Suprapubic skin (tissue), 4 donors: ENCODE data around the gene DEXI. TPM values are rescaled to one million over a fixed set of nuclear protein-coding genes. Genes with fewer than 3 reads are reported as not detected.

ENCODE experiments used
- DNase-seq, 2 donors: peaks; one replicate each; pipeline ENCODE4 v3.0.0-alpha.2; 2019; ENCODE audit warnings: low spot score in 2 of 2
- H3K27ac ChIP-seq: fragments of 200-600 bp; sonication (generic); one replicate; pipeline ENCODE4 v1.5.1; 2019
- H3K27me3 ChIP-seq: fragments of 200-600 bp; sonication (generic); one replicate; pipeline ENCODE4 v1.5.1; 2019
- H3K36me3 ChIP-seq: fragments of 200-600 bp; sonication (generic); one replicate; pipeline ENCODE4 v1.5.1; 2019
- H3K4me1 ChIP-seq: fragments of 200-600 bp; sonication (generic); one replicate; pipeline ENCODE4 v1.5.1; 2019
- H3K4me3 ChIP-seq: fragments of 200-600 bp; sonication (generic); one replicate; pipeline ENCODE4 v1.5.1; 2019; ENCODE audit warnings: mild to moderate bottlenecking
- H3K9me3 ChIP-seq: fragments of 200-600 bp; sonication (generic); one replicate; pipeline ENCODE4 v1.5.1; 2019
- EP300 ChIP-seq: sonication (generic); formaldehyde crosslinking; IDR thresholded peaks from one replicate; pipeline ENCODE4 v1.6.1; 2017; ENCODE audit warnings: antibody characterized with exemption
- POLR2A ChIP-seq, 2 donors: fragments of 450-650 bp; IDR thresholded peaks; one replicate each; pipeline ENCODE4 v1.6.1; 2017; ENCODE audit warnings: antibody characterized with exemption in 2 of 2, mild to moderate bottlenecking in 2 of 2, moderate library complexity in 2 of 2
- POLR2AphosphoS5 ChIP-seq, 3 donors: sonication (generic); formaldehyde crosslinking; IDR thresholded peaks; one replicate each; pipeline ENCODE4 v1.6.1; 2017; ENCODE audit warnings: antibody characterized with exemption in 3 of 3
- WGBS: methylation state at CpG from one replicate; pipeline ENCODE4 v1.1.5; 2018; 5-methylcytosine and 5-hydroxymethylcytosine counted together
- total RNA-seq, 4 donors: library from RNA; depleted of rRNA; stranded (reverse); fragments of >200 nt; gene quantifications; one replicate each; pipeline ENCODE4 v1.1.0, GENCODE V29; 2016
- TF ChIP-seq, protein P1 (sequence below), 2 donors: fragments of 200-600 bp in 1 of 2; fragments of 450-650 bp in 1 of 2; sonication (generic) in 1 of 2; IDR thresholded peaks; one replicate each; pipeline ENCODE4 v1.5.1; 2016 to 2019; ENCODE audit warnings: antibody characterized with exemption in 2 of 2, mild to moderate bottlenecking in 1 of 2, moderate library complexity in 1 of 2

DEXI gene
- total RNA-seq, 4 donors from 2014 or later, result 35.9 to 72.7 (median 58.3) TPM

DNA sequence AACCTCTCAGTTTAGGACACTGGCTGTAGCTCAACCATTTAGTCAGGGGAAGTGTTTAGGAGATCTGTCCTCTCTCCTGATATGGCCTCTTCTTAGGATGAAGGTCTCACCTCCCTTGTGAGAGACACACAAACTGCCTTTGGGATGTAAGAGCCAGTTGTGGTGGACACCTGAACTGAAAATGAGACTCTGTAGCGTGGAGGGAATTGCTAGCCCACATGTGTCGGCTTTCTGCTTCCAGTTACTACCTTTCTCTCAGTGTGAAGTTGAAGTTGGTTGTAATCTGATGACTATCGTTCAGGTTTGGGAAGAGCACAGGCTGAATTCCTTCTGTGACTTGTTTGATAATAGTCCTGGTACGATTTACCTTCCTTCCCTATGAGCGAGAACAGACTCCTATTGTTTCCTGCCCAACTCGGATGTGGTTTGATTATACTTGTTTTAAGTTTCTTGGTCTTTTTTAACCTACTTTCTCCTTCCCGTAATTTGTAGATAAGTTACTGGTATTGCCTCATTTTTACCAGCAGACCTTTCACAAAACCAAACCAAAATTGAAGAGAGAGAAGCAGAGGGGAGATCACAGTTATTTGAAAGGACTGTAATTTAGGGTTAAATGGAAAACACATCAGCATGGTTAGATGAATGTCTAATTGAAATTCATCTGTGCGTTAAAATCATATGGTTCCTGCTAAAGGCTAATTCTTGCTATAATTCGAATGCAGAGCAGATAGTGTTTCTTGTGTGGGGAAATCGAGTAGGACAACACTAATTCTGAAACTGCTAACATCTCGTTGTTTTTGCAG lies 45.3 kb upstream of the DEXI start:
- no peak for DNase-seq
- Histone ChIP-seq H3K27ac (no peak overlapping the region), H3K4me1 (peaks cover 13% of the 10 kb centered on the region), H3K4me3 (no peak overlapping the region), H3K36me3 (peaks cover 7% of the 10 kb centered on the region), H3K9me3 (no peaks in the 10 kb centered on the region), H3K27me3 (no peaks in the 10 kb centered on the region)
- 80% methylated on average over 11 of the region's 11 CpGs for WGBS
- TF ChIP-seq, protein P1, sequence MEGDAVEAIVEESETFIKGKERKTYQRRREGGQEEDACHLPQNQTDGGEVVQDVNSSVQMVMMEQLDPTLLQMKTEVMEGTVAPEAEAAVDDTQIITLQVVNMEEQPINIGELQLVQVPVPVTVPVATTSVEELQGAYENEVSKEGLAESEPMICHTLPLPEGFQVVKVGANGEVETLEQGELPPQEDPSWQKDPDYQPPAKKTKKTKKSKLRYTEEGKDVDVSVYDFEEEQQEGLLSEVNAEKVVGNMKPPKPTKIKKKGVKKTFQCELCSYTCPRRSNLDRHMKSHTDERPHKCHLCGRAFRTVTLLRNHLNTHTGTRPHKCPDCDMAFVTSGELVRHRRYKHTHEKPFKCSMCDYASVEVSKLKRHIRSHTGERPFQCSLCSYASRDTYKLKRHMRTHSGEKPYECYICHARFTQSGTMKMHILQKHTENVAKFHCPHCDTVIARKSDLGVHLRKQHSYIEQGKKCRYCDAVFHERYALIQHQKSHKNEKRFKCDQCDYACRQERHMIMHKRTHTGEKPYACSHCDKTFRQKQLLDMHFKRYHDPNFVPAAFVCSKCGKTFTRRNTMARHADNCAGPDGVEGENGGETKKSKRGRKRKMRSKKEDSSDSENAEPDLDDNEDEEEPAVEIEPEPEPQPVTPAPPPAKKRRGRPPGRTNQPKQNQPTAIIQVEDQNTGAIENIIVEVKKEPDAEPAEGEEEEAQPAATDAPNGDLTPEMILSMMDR (IDR thresholded peaks at IDR 0.05), result no peak
- no peak for TF ChIP-seq POLR2AphosphoS5 (IDR thresholded peaks at IDR 0.05)
- no peak for TF ChIP-seq EP300
- TF ChIP-seq POLR2A (IDR thresholded peaks at IDR 0.05), result no peak

DNA sequence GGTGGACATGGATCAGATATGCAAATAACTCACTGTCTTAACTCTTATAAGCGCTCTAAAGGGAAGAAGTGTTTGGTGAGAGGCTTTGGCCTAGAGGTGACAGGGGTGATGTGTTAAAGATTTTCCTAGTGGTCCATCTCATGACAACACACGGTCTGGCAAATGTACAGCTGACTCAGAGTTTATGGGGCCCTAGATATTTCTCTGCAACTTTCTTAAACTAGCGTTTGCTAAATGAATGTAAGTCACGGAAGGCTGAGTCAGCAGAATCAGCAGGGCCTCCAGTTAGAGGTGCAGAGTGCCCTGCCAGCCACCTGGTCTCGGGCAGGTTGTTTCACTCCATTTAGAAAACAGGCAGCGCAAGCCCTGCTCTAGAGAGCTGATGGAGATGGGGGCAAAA lies 42.2 kb upstream of the DEXI start:
- peaks cover 7% of the 10 kb centered on the region for H3K36me3 ChIP-seq
- no peak for TF ChIP-seq POLR2A (IDR thresholded peaks at IDR 0.05)
- TF ChIP-seq EP300, result no peak
- no peak for TF ChIP-seq POLR2AphosphoS5 (IDR thresholded peaks at IDR 0.05)
- TF ChIP-seq, protein P1 (IDR thresholded peaks at IDR 0.05), result no peak
- no peak for DNase-seq
- no peak overlapping the region for H3K4me3 ChIP-seq
- 86% methylated on average over 6 of the region's 6 CpGs for WGBS
- H3K27me3 ChIP-seq, result no peaks in the 10 kb centered on the region
- H3K27ac ChIP-seq, result no peak overlapping the region
- H3K9me3 ChIP-seq, result no peaks in the 10 kb centered on the region
- H3K4me1 ChIP-seq, result peaks cover 34% of the 10 kb centered on the region

GRCh38 chr16:10983159-10983558 lies 40.9 kb upstream of the DEXI start:
- 55% methylated on average over 8 of the region's 8 CpGs for WGBS
- Histone ChIP-seq H3K4me1 (peaks cover 38% of the 10 kb centered on the region), H3K4me3 (no peak overlapping the region), H3K36me3 (peaks cover 9% of the 10 kb centered on the region), H3K9me3 (no peaks in the 10 kb centered on the region), H3K27me3 (no peaks in the 10 kb centered on the region), H3K27ac (no peak overlapping the region)
- TF ChIP-seq, protein P1 (IDR thresholded peaks at IDR 0.05), result peak in 1 of 2 donors; percentile 19
- TF ChIP-seq POLR2A (IDR thresholded peaks at IDR 0.05) (no peak), POLR2AphosphoS5 (IDR thresholded peaks at IDR 0.05) (no peak)
- DNase-seq, result no peak

DNA sequence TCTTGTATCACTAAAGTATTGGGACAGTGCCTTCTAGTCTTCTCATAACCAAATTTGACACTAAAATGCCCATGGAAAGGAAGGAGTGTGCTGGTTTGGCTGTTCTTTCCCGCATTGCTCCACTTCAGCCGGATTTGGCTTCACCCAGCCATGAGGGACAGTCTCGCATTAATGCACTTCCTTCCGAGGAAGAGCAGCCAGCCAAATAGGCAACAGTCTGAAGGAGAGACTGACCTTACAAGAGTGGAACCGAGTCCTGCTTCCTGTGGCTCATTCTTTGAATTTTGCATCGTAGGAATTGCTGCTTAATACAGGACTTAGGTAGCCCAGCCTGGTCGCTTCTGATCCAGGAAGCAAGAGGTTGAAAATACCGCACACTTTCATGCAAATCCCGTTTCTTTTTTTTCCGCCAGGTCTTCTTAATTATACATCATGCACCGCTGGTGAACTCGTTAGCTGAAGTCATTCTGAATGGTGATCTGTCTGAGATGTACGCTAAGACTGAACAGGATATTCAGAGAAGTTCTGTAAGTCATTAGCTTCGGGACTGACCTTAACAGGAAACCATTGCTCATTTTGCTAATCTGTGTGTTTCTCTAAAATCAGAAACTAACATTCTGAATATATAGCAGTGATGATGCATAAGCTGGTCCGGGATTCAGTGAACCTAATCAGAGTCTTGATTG lies 40.3 kb upstream of the DEXI start:
- no peaks in the 10 kb centered on the region for H3K9me3 ChIP-seq
- no peak overlapping the region for H3K4me3 ChIP-seq
- no peaks in the 10 kb centered on the region for H3K27me3 ChIP-seq
- H3K36me3 ChIP-seq, result peaks cover 9% of the 10 kb centered on the region
- 59% methylated on average over 15 of the region's 15 CpGs for WGBS
- peak overlapping the region; percentile 67 for H3K27ac ChIP-seq
- DNase-seq, result no peak
- peaks cover 38% of the 10 kb centered on the region for H3K4me1 ChIP-seq
- TF ChIP-seq POLR2A (IDR thresholded peaks at IDR 0.05), result no peak
- no peak for TF ChIP-seq POLR2AphosphoS5 (IDR thresholded peaks at IDR 0.05)
- TF ChIP-seq EP300, result no peak
- TF ChIP-seq, protein P1 (IDR thresholded peaks at IDR 0.05), result no peak

- peak overlapping the region; percentile 67 for H3K27ac ChIP-seq
- peaks cover 38% of the 10 kb centered on the region for H3K4me1 ChIP-seq
- DNase-seq, result no peak
- WGBS, result 62% methylated on average over 4 of the region's 4 CpGs
- no peaks in the 10 kb centered on the region for H3K27me3 ChIP-seq
- no peak overlapping the region for H3K4me3 ChIP-seq
- peaks cover 6% of the 10 kb centered on the region for H3K36me3 ChIP-seq
- TF ChIP-seq EP300 (no peak), POLR2A (IDR thresholded peaks at IDR 0.05) (no peak), POLR2AphosphoS5 (IDR thresholded peaks at IDR 0.05) (no peak)
- TF ChIP-seq, protein P1 (IDR thresholded peaks at IDR 0.05), result peak in 1 of 2 donors; percentile 34
- H3K9me3 ChIP-seq, result no peaks in the 10 kb centered on the region
These were observed 39.5 kb upstream of the DEXI start for GRCh38 chr16:10981697-10982216.
